Upper lobe of right lung (tissue), 1 donor: ENCODE data around the gene RAB1A. TPM values are rescaled to one million over a fixed set of nuclear protein-coding genes. Genes with fewer than 3 reads are reported as not detected.

Source experiments
- ATAC-seq: fragments of 200-7000 bp; cut with Tn5 transposase; one replicate; pipeline ENCODE4 v1.9.1; 2020; ENCODE audit warnings: mild to moderate bottlenecking, moderate library complexity
- DNase-seq: peaks from one replicate; pipeline ENCODE4 v3.0.0-alpha.2; 2020
- H3K27ac ChIP-seq: fragments of 200-600 bp; one replicate; pipeline ENCODE4 v1.8.0; 2022
- H3K27me3 ChIP-seq: fragments of 200-600 bp; one replicate; pipeline ENCODE4 v1.8.0; 2022; ENCODE audit warnings: mild to moderate bottlenecking
- H3K36me3 ChIP-seq: fragments of 200-600 bp; one replicate; pipeline ENCODE4 v1.8.0; 2022
- H3K4me1 ChIP-seq: fragments of 200-600 bp; one replicate; pipeline ENCODE4 v1.8.0; 2022
- H3K4me3 ChIP-seq: fragments of 200-600 bp; one replicate; pipeline ENCODE4 v1.8.0; 2022; ENCODE audit warnings: mild to moderate bottlenecking
- H3K9me3 ChIP-seq: fragments of 200-600 bp; one replicate; pipeline ENCODE4 v1.8.0; 2022
- intact Hi-C: fragments of 100-400 bp; cut with DNase I; formaldehyde crosslinking; loops from one replicate; pipeline ENCODE4 v1.11.0; 2022
- total RNA-seq: library from RNA; stranded (reverse); fragmentation: NEBNext Ultra II Directional; extraction: Animal tissue kit (Norgen Biotek cat#: 25700); gene quantifications from one replicate; pipeline ENCODE4 v1.2.1, GENCODE V29; 2021
- TF ChIP-seq, protein P1 (sequence below): fragments of 200-600 bp; IDR thresholded peaks from one replicate; pipeline ENCODE4 v1.8.0; 2022; ENCODE audit warnings: antibody characterized with exemption
- donor health status: DM: no; HTN: yes; CAD: no; lungs with severe emphysema.

RAB1A gene
- total RNA-seq, 1 donor from 2014 or later, result 151 TPM

DNA sequence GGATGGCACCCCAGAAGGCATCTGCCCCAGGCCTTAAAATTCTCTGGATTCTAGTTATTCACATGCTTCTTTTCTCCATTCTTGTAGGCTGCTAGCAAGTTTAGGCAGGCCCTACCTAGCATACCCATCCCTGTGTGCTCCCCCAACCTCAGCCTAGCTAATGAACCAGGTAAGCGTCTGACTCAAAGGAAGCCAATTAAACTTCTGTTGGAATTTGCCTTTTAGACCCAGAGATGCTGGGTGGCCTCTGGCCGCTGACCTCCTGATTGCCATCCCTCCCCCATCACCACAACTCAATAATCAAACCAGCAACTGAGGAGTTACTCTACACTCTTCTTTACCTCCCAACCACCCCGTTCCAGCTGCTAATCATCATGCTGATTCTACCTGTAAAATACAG lies 92.7 kb downstream of the RAB1A start:
- Histone ChIP-seq H3K9me3 (no peaks in the 10 kb centered on the region), H3K27me3 (no peaks in the 10 kb centered on the region), H3K36me3 (no peaks in the 10 kb centered on the region), H3K4me1 (peaks cover 9% of the 10 kb centered on the region), H3K4me3 (no peak overlapping the region), H3K27ac (no peak overlapping the region)
- intact Hi-C loops, result no loop called here
- DNase-seq (no peak), ATAC-seq (no peak)
- TF ChIP-seq, protein P1, sequence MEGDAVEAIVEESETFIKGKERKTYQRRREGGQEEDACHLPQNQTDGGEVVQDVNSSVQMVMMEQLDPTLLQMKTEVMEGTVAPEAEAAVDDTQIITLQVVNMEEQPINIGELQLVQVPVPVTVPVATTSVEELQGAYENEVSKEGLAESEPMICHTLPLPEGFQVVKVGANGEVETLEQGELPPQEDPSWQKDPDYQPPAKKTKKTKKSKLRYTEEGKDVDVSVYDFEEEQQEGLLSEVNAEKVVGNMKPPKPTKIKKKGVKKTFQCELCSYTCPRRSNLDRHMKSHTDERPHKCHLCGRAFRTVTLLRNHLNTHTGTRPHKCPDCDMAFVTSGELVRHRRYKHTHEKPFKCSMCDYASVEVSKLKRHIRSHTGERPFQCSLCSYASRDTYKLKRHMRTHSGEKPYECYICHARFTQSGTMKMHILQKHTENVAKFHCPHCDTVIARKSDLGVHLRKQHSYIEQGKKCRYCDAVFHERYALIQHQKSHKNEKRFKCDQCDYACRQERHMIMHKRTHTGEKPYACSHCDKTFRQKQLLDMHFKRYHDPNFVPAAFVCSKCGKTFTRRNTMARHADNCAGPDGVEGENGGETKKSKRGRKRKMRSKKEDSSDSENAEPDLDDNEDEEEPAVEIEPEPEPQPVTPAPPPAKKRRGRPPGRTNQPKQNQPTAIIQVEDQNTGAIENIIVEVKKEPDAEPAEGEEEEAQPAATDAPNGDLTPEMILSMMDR, result no peak

Other genes starting within 250 kb of the RAB1A start
- gene SLC1A4, start 140.7 kb downstream of the RAB1A start, total RNA-seq, result 12.2 TPM
- 16.0 TPM for gene CEP68, start 73.7 kb downstream of the RAB1A start, total RNA-seq
- gene ACTR2, start 97.7 kb upstream of the RAB1A start, total RNA-seq, result 236 TPM